ENCODE results near the gene EMX1. TPM values are rescaled to one million over a fixed set of nuclear protein-coding genes. Genes with fewer than 3 reads are reported as not detected.

EMX1 gene
- total RNA-seq, 1 experiment from 2014 or later, result 0.72 TPM

GRCh38 chr2:72984172-72984671 lies 66.9 kb downstream of the EMX1 start:
- H3K23ac ChIP-seq (ENCODE audit: insufficient read length, low read depth, low read length), result no peak overlapping the region
- H4K5ac ChIP-seq (ENCODE audit: insufficient read length, low read depth, low read length), result no peak overlapping the region
- no peaks in the 10 kb centered on the region for H3K79me2 ChIP-seq (ENCODE audit: insufficient read depth, low read length)
- no peaks in the 10 kb centered on the region for H3K79me1 ChIP-seq (ENCODE audit: insufficient read depth, low read depth, low read length, poor library complexity, severe bottlenecking)
- H3K4ac ChIP-seq (ENCODE audit: low read depth, low read length), result no peak overlapping the region
- no peak overlapping the region for H3T11ph ChIP-seq (ENCODE audit: low read length)
- Mint-ChIP-seq H3K36me3 (ENCODE audit: insufficient read depth in 1 of 3, low read depth in 3 of 3) (peaks cover 0 to 6% (median 2%) of the 10 kb centered on the region in 3 experiments; a peak in 4 of 7 replicates), H3K4me3 (no peak overlapping the region), H3K4me1 (peaks cover 9% of the 10 kb centered on the region in 2 experiments), H3K9me3 (no peaks in the 10 kb centered on the region), H3K27me3 (ENCODE audit: low read depth) (peaks cover 1% of the 10 kb centered on the region; the same call in 1 of the 2 replicates), H3K27ac (no peak overlapping the region; a peak in 1 of 7 replicates)
- no peaks in the 10 kb centered on the region for H3K27me3 ChIP-seq (ENCODE audit: insufficient read depth, low read length)
- H2BK120ac ChIP-seq (ENCODE audit: low read depth, low read length, poor library complexity, severe bottlenecking), result no peak overlapping the region
- DNase-seq, result no peak
- no peak overlapping the region for H2BK15ac ChIP-seq (ENCODE audit: low read depth, low read length)
- no peak overlapping the region for H3K27ac ChIP-seq (ENCODE audit: insufficient read length, low read depth, low read length)
- no peak overlapping the region for H3K4me2 ChIP-seq (ENCODE audit: insufficient read depth, insufficient read length, low read length)
- no peak overlapping the region for H2BK5ac ChIP-seq (ENCODE audit: insufficient read length, low read length)
- H2BK20ac ChIP-seq (ENCODE audit: low read depth, low read length, poor library complexity, severe bottlenecking), result no peak overlapping the region
- H2AK5ac ChIP-seq (ENCODE audit: insufficient read length, low read length), result no peak overlapping the region
- no peaks in the 10 kb centered on the region for H4K20me1 ChIP-seq (ENCODE audit: control insufficient read depth, insufficient read depth, insufficient read length)
- H3K9ac ChIP-seq (ENCODE audit: extremely low read depth, insufficient read length, low read length), result no peak overlapping the region
- H4K91ac ChIP-seq (ENCODE audit: insufficient read length, low read depth, low read length), result no peak overlapping the region
- H3K14ac ChIP-seq (ENCODE audit: insufficient read depth, low read length), result no peak overlapping the region
- WGBS (ENCODE audit: extremely low coverage, insufficient read length, low lambda C conversion rate), result no CpG with 5 or more reads among the region's 7 CpGs
- H4K8ac ChIP-seq (replicated peaks; ENCODE audit: insufficient read length, low read depth, low read length), result no peak overlapping the region
- no peak overlapping the region for H2BK12ac ChIP-seq (ENCODE audit: insufficient read length, low read depth, low read length)
- H2AFZ ChIP-seq (ENCODE audit: low read length), result no peak overlapping the region
- H3K4me1 ChIP-seq (ENCODE audit: insufficient read depth, low read length), result peaks cover 3% of the 10 kb centered on the region; the same call in 1 of the 2 replicates
- no peak overlapping the region for H3K18ac ChIP-seq (ENCODE audit: insufficient read length, low read depth, low read length)
- no peaks in the 10 kb centered on the region for H3K23me2 ChIP-seq (ENCODE audit: insufficient read length, low read depth, low read length, poor library complexity, severe bottlenecking)
- no peak overlapping the region for H3K56ac ChIP-seq (ENCODE audit: insufficient read length, low read depth, low read length)
- no peak for TF ChIP-seq CTCF (conservative IDR thresholded peaks at IDR 0.05)
- H3K9me3 ChIP-seq (ENCODE audit: control insufficient read depth, low read depth, low read length), result no peaks in the 10 kb centered on the region

Other genes with a start within 250 kb of the EMX1 start
- gene EXOC6B, start 91.5 kb upstream of the EMX1 start, total RNA-seq (2021), result 37.9 and 40.1 TPM in 2 replicates
- 7.3 and 7.6 TPM in 2 replicates for gene SPR, start 30.1 kb upstream of the EMX1 start, total RNA-seq (2021)
- gene SFXN5, start 154.2 kb downstream of the EMX1 start, total RNA-seq (2021), result 28.9 and 30.9 TPM in 2 replicates
- 6.4 and 7.1 TPM in 2 replicates for gene RAB11FIP5, start 195.4 kb downstream of the EMX1 start, total RNA-seq (2021)